K562 (cell line): Measurements from ENCODE around the gene MRPL58. TPM values are rescaled to one million over a fixed set of nuclear protein-coding genes. Genes with fewer than 3 reads are reported as not detected.
A peak's percentile ranks its signal among the peaks of the same experiment; 100 is the strongest.

Experiments
- ATAC-seq: fragments of 200-7000 bp; cut with Tn5 transposase; 3 replicates; pipeline ENCODE4 v1.9.1; 2020; ENCODE audit warnings: moderate library complexity
- Bru-seq: library from RNA; stranded (reverse); fragments of 400-500 nt; gene quantifications from one replicate; lab custom pipeline; 2021; lab: Mats Ljungman, UMichigan
- BruChase-seq, 2 experiments: library from RNA; stranded (reverse); fragments of 400-500 nt; gene quantifications; one replicate each; lab custom pipeline; 2021; lab: Mats Ljungman, UMichigan
- BruUV-seq: library from RNA; stranded (reverse); fragments of 400-500 nt; replicated peaks from 2 replicates; lab custom pipeline; 2021; lab: Mats Ljungman, UMichigan
- CTCF ChIA-PET: fragments of 300-600 bp; formaldehyde crosslinking; extraction: SDS; loops from one replicate; lab custom pipeline; 2021; ENCODE audit warnings: low intra/inter-chr PET ratio; lab: Yijun Ruan, JAX
- POLR2A ChIA-PET: fragments of 300-600, 350-650 bp; sonication (Branson Sonifier 250); formaldehyde crosslinking; extraction: SDS; loops from one replicate; lab custom pipeline; 2021; ENCODE audit warnings: antibody characterized with exemption, inconsistent platforms; lab: Yijun Ruan, JAX
- DNase-seq, 4 experiments: peaks; one replicate each; pipeline versions ENCODE4 v3.0.0 to v3.0.0-alpha.2; 2011 to 2018; ENCODE audit warnings: low spot score in 3 of 4, mixed read lengths in 3 of 4; ENCODE audit errors: extremely low read depth in 1 of 4
- FAIRE-seq: peaks from 2 replicates; lab custom pipeline; 2011; peaks lifted over from hg19 to GRCh38; lab: Jason Lieb, UNC
- H2AFZ ChIP-seq: 2 replicates; pipeline ENCODE4 v1.6.0; 2011; ENCODE audit warnings: low read depth, low read length, control low read depth, inconsistent platforms
- H3K27ac ChIP-seq: fragments of 200-600 bp; 3 replicates; pipeline ENCODE4 v1.8.0; 2011; ENCODE audit warnings: low read depth, mild to moderate bottlenecking, control low read depth, inconsistent platforms, low read length, moderate library complexity, mixed read lengths; ENCODE audit errors: extremely low read depth
- H3K27me3 ChIP-seq, 2 experiments: fragments of 300-600 bp in 1 of 2; 2 replicates in 1 of 2; 3 replicates in 1 of 2; pipeline versions ENCODE4 v1.6.0 to v1.8.0; 2011; ENCODE audit warnings: inconsistent platforms in 2 of 2, low read length in 2 of 2, mild to moderate bottlenecking in 1 of 2, mixed read lengths in 1 of 2, moderate library complexity in 1 of 2; ENCODE audit not compliant: control insufficient read depth in 2 of 2, insufficient read depth in 2 of 2
- H3K36me3 ChIP-seq: fragments of 300-600 bp; 3 replicates; pipeline ENCODE4 v1.8.0; 2011; ENCODE audit warnings: mild to moderate bottlenecking, low read length, inconsistent platforms; ENCODE audit not compliant: control insufficient read depth, insufficient read depth
- H3K4me1 ChIP-seq, 2 experiments: fragments of 200-600 bp in 1 of 2; replicated peaks in 1 of 2; 2 replicates in 1 of 2; 3 replicates in 1 of 2; pipeline versions ENCODE4 v1.5.1 to v1.8.0; 2011; ENCODE audit warnings: inconsistent platforms in 2 of 2, low read length in 2 of 2, mild to moderate bottlenecking in 1 of 2, mixed read lengths in 1 of 2, moderate library complexity in 1 of 2; ENCODE audit not compliant: control insufficient read depth in 2 of 2, insufficient read depth in 2 of 2
- H3K4me2 ChIP-seq: 2 replicates; pipeline ENCODE4 v1.6.1; 2011; ENCODE audit warnings: low read length, control low read depth, inconsistent platforms, mixed read lengths; ENCODE audit not compliant: insufficient read depth
- H3K4me3 ChIP-seq: fragments of 200-600 bp; sonication (generic), shearing (Covaris generic); 2 replicates; pipeline ENCODE4 v1.5.1; 2016; ENCODE audit warnings: control low read depth, inconsistent platforms
- H3K79me2 ChIP-seq: fragments of 200-600 bp; 3 replicates; pipeline ENCODE4 v1.8.0; 2011; ENCODE audit warnings: low read length, inconsistent platforms; ENCODE audit not compliant: control insufficient read depth, insufficient read depth
- H3K9ac ChIP-seq, 2 experiments: 2 replicates each; pipeline versions ENCODE4 v1.6.0 to v1.6.1; 2011; ENCODE audit warnings: low read depth in 2 of 2, low read length in 2 of 2, control low read depth in 1 of 2, inconsistent platforms in 1 of 2, mild to moderate bottlenecking in 1 of 2, mixed read lengths in 1 of 2; ENCODE audit not compliant: insufficient read depth in 1 of 2
- H3K9me1 ChIP-seq: one replicate; pipeline ENCODE4 v1.6.0; 2011; ENCODE audit warnings: inconsistent platforms, mild to moderate bottlenecking, low read length, moderate library complexity; ENCODE audit not compliant: control insufficient read depth, insufficient read depth
- H3K9me3 ChIP-seq: replicated peaks from 2 replicates; pipeline ENCODE4 v1.5.1; 2011; ENCODE audit warnings: low read depth, low read length, inconsistent platforms; ENCODE audit not compliant: control insufficient read depth, insufficient read depth
- H4K20me1 ChIP-seq: replicated peaks from 2 replicates; pipeline ENCODE4 v1.6.1; 2011; ENCODE audit warnings: low read length, inconsistent platforms, mixed read lengths; ENCODE audit not compliant: control insufficient read depth, insufficient read depth
- ELF1 ChIP-seq: fragments of 200-800 bp; sonication (Bioruptor generic); IDR thresholded peaks from 2 replicates; pipeline ENCODE4 v1.6.1; 2016; ENCODE audit warnings: missing genetic modification characterization, missing compliant biosample characterization
- HDAC8 ChIP-seq: fragments of 450-650 bp; IDR thresholded peaks from 2 replicates; pipeline ENCODE4 v1.6.1; 2016; ENCODE audit warnings: mild to moderate bottlenecking, missing genetic modification characterization, moderate library complexity, missing compliant biosample characterization
- HDGF ChIP-seq: fragments of 450-650 bp; IDR thresholded peaks from 2 replicates; pipeline ENCODE4 v1.6.1; 2016
- NEUROD1 ChIP-seq: fragments of 150-350 bp; IDR thresholded peaks from 2 replicates; pipeline ENCODE4 v1.6.1; 2014; ENCODE audit warnings: borderline replicate concordance, low read length, low read depth; ENCODE audit not compliant: partially characterized antibody
- NR2C1 ChIP-seq, 2 experiments: fragments of 450-650 bp; IDR thresholded peaks; 2 replicates each; pipeline ENCODE4 v1.6.1; 2017; ENCODE audit warnings: mild to moderate bottlenecking in 2 of 2, antibody characterized with exemption in 1 of 2, inconsistent platforms in 1 of 2, missing compliant biosample characterization in 1 of 2, missing genetic modification characterization in 1 of 2
- SIRT6 ChIP-seq: IDR thresholded peaks from one replicate; pipeline ENCODE4 v1.6.1; 2012; ENCODE audit warnings: low read depth, mild to moderate bottlenecking, control low read depth, inconsistent platforms, low read length, moderate library complexity
- U2AF2 ChIP-seq: fragments of 200-400 bp; formaldehyde crosslinking; optimal IDR thresholded peaks from 2 replicates; pipeline ENCODE3; 2017; ENCODE audit warnings: low read depth, mild to moderate bottlenecking, low read length
- ZSCAN29 ChIP-seq: fragments of 450-650 bp; IDR thresholded peaks from 2 replicates; pipeline ENCODE4 v1.6.1; 2017
- WGBS: fragments of 100-300 bp; shearing (Covaris generic); methylation state at CpG from one replicate; pipeline ENCODE4 v1.1.6; 2016; ENCODE audit warnings: low coverage, mixed read lengths; ENCODE audit not compliant: insufficient coverage; ENCODE audit errors: missing lambda C conversion rate; 5-methylcytosine and 5-hydroxymethylcytosine counted together
- in situ Hi-C: fragments of 300-500 bp; cut with MboI; formaldehyde crosslinking; loops from 4 replicates; pipeline ENCODE4 v1.15.0; 2018; ENCODE audit warnings: inconsistent platforms, mixed read lengths
- intact Hi-C: fragments of 100-400 bp; cut with micrococcal nuclease; formaldehyde crosslinking; loops from 2 replicates; pipeline ENCODE4 v1.14.2; 2022
- long read RNA-seq, 3 experiments: library from polyadenylated mRNA in 2 of 3; library from RNA in 1 of 3; unstranded in 2 of 3; stranded (forward) in 1 of 3; transcript quantifications; one replicate each; pipeline ENCODE4 v2.0.0, GENCODE V29; 2019 to 2022
- polyA minus RNA-seq, 3 experiments: library from RNA; depleted of rRNA, polyadenylated mRNA; stranded (reverse); fragments of >200 nt; gene quantifications; 2 replicates each; pipeline ENCODE4 v1.2.3, GENCODE V29; 2011
- polyA plus RNA-seq, 8 experiments: library from polyadenylated mRNA; depleted of rRNA in 4 of 8; stranded (reverse) in 5 of 8; unstranded in 3 of 8; fragments of >200 nt; fragmentation: Nextera tagmentation in 2 of 8; fragmentation: Illumina TruSeq in 1 of 8; extraction: Ambion mirVana in 2 of 8; extraction: Trizol in 1 of 8; gene quantifications; 2 replicates each; pipeline versions ENCODE4 v1.2.1 to v1.2.3, GENCODE V29; 2011 to 2014; ENCODE audit warnings: inconsistent platforms in 1 of 8, missing spikeins in 1 of 8
- total RNA-seq, 7 experiments: library from RNA; depleted of rRNA in 6 of 7; stranded (reverse); fragments of >200 nt in 6 of 7; fragmentation: Illumina TruSeq in 2 of 7; extraction: Trizol in 2 of 7; gene quantifications; 2 replicates each; pipeline versions ENCODE4 v1.2.1 to v1.2.3, GENCODE V29; 2011 to 2021; ENCODE audit warnings: low replicate concordance in 1 of 7
- TF ChIP-seq, protein P1 (sequence below): fragments of 250-450 bp; sonication (Bioruptor Pico); IDR thresholded peaks from 2 replicates; pipeline ENCODE4 v1.8.0; 2022; ENCODE audit warnings: inconsistent platforms, mild to moderate bottlenecking, moderate library complexity, borderline replicate concordance
- TF ChIP-seq, protein P2 (sequence below): sonication (generic); formaldehyde crosslinking; IDR thresholded peaks from 2 replicates; pipeline ENCODE4 v1.8.0; 2022; ENCODE audit warnings: missing genetic modification reagents, mild to moderate bottlenecking, borderline replicate concordance
- TF ChIP-seq, protein P3 (sequence below): fragments of 200-800 bp; sonication (Bioruptor generic); IDR thresholded peaks from 2 replicates; pipeline ENCODE4 v1.6.1; 2017; ENCODE audit warnings: missing genetic modification characterization, missing compliant biosample characterization

Gene MRPL58
- total RNA-seq (2011; cell fraction: chromatin; rRNA removed; ENCODE audit: low replicate concordance), result 11.9 TPM in 2 replicates
- total RNA-seq (2011; cell fraction: nucleolus; rRNA removed), result 10.9 and 13.3 TPM in 2 replicates
- total RNA-seq (2011; cell fraction: nucleoplasm; rRNA removed), result 12.6 and 13.2 TPM in 2 replicates
- total RNA-seq (2014; rRNA removed) (93.8 and 157 TPM in 2 replicates), total RNA-seq (2014; rRNA removed; fragmentation: Illumina TruSeq; extraction: Trizol) (68.1 and 70.9 TPM in 2 replicates), total RNA-seq (2015; rRNA removed; fragmentation: Illumina TruSeq; extraction: Trizol) (70.3 and 72.4 TPM in 2 replicates), total RNA-seq (2021) (70.2 and 75.7 TPM in 2 replicates), polyA plus RNA-seq (2011; rRNA removed) (79.8 and 82.4 TPM in 2 replicates), polyA plus RNA-seq (2014; fragmentation: Illumina TruSeq; extraction: Trizol) (75.9 and 84.4 TPM in 2 replicates), polyA plus RNA-seq (2014; fragmentation: Nextera tagmentation; extraction: Ambion mirVana) (10 to 100 TPM; 30.8 to 49.6 TPM), polyA plus RNA-seq (2014; rRNA removed) (98.0 and 107 TPM in 2 replicates), polyA minus RNA-seq (2011; rRNA and poly(A)+ RNA removed) (36.9 and 37.2 TPM in 2 replicates), Bru-seq, nascent RNA (percentile 86 among the genes with signal in this experiment), BruChase-seq, experiment 1, labeled RNA remaining after a 2-hour chase (percentile 83 among the genes with signal in this experiment), BruChase-seq, experiment 2, labeled RNA remaining after a 6-hour chase (percentile 84 among the genes with signal in this experiment)
- polyA plus RNA-seq (2011; cell fraction: cytosol; rRNA removed), result 59.1 and 66.8 TPM in 2 replicates
- polyA plus RNA-seq (2011; cell fraction: nucleus; rRNA removed), result 25.0 and 36.4 TPM in 2 replicates
- polyA plus RNA-seq (2012), result 64.3 and 69.3 TPM in 2 replicates
- 24.2 and 34.5 TPM in 2 replicates for polyA minus RNA-seq (2011; cell fraction: cytosol; rRNA and poly(A)+ RNA removed)
- polyA minus RNA-seq (2011; cell fraction: nucleus; rRNA and poly(A)+ RNA removed), result 8.3 and 14.6 TPM in 2 replicates
- long read RNA-seq, experiment 1, transcript MRPL58-203 (3 exons, 678 nt), result minor isoform, 5 of 121 reads
- long read RNA-seq, experiment 1, transcript MRPL58-201 (6 exons, 890 nt), result major isoform, 91 of 121 reads
- long read RNA-seq, experiment 1, partial matches to known transcripts, result 2 of 121 reads
- long read RNA-seq, experiment 1, other reads (novel, unspliced or antisense), result 22 of 121 reads
- long read RNA-seq, experiment 2, transcript MRPL58-204 (6 exons, 593 nt), result minor isoform, 7 of 89 reads
- long read RNA-seq, experiment 2, transcript MRPL58-201 (6 exons, 890 nt), result major isoform, 68 of 89 reads
- long read RNA-seq, experiment 2, partial matches to known transcripts, result 7 of 89 reads
- long read RNA-seq, experiment 2, other reads (novel, unspliced or antisense), result 6 of 89 reads
- long read RNA-seq, experiment 3, transcript MRPL58-201 (6 exons, 890 nt), result major isoform, 63 of 68 reads
- long read RNA-seq, experiment 3, partial matches to known transcripts, result 3 of 68 reads
- long read RNA-seq, experiment 3, other reads (novel, unspliced or antisense), result 0 of 68 reads

DNA sequence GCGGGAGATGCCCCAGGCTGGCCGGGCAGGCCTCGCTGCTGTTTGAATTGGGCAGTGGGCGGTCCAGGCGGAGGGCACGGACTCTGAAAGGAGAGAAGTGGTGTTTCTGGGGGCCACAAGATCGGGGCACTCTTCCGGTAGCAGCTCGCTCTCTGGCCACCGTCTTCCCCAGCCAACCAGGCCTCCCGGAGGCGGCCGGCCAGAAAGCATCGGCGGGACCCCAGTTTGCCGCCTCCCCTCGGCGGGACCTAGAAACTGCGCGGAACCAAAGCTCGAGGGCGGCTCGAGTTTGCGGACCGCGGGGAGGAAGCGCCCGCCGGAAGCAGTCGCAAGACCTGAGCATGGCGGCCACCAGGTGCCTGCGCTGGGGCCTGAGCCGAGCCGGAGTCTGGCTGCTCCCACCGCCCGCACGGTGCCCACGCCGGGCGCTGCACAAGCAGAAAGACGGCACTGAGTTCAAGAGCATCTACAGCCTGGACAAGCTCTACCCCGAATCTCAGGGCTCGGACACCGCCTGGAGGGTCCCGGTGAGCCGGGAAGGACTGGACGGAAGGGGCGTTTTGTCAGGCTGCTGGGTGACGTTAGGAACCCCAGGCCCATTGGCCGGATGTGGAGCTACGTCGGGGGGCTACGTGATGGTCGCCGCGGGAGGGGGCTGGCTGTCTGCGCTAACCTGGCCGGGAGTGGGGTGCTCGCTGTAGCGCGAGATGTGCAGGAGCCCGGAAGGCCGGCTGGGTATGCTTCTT is at the start of gene MRPL58:
Gene MRPL58, plus strand, starts transcription at position 325 of the 746 bp plus-strand sequence. Its CDS starts 17 bp downstream, at position 342.
- Histone ChIP-seq H3K27me3 (no peaks in the 10 kb centered on the region), H3K4me2 (peak within 1 kb of the TSS; percentile 85), H2AFZ (peak within 1 kb of the TSS; percentile 83), H3K9me1 (no peaks in the 10 kb centered on the region), H3K27ac (peak within 1 kb of the TSS; percentile 82), H3K4me1 (peaks cover 9 to 10% of the 10 kb centered on the region in 2 experiments; a peak in 4 of 5 replicates), H3K4me3 (peak within 1 kb of the TSS; percentile 85), H3K79me2 (peaks cover 35% of the 10 kb centered on the region), H3K9ac (peak within 1 kb of the TSS; percentile 92 to 96), H3K36me3 (peaks cover 19% of the 10 kb centered on the region; the same call in 2 of the 3 replicates), H4K20me1 (no peaks in the 10 kb centered on the region), H3K9me3 (no peaks in the 10 kb centered on the region)
- in situ Hi-C loops (no loop called here), intact Hi-C loops (no loop called here)
- ATAC-seq, result peak; percentile 97
- no peak for FAIRE-seq
- ChIA-PET POLR2A (interaction anchor here (0.5 to 4.7 kb wide), 29 partner anchors 10 to 774 kb away, joined by 3 to 26 read pairs (median 4); partner anchors contain the start of genes ATP5PD, CDR2L, HID1 and KCTD2), CTCF (interaction anchor here (1.1 to 1.9 kb wide), 2 partner anchors 21 to 189 kb away, joined by 5 to 8 read pairs; no protein-coding TSS in a partner anchor)
- DNase-seq, result peak; percentile 89 to 92 (median 90)
- BruUV-seq, result no TSS peak
- WGBS, result 9% methylated on average over 54 of the region's 63 CpGs
- no peak for TF ChIP-seq HDGF
- no peak for TF ChIP-seq U2AF2
- peak; percentile 61 for TF ChIP-seq NEUROD1
- TF ChIP-seq, protein P1, sequence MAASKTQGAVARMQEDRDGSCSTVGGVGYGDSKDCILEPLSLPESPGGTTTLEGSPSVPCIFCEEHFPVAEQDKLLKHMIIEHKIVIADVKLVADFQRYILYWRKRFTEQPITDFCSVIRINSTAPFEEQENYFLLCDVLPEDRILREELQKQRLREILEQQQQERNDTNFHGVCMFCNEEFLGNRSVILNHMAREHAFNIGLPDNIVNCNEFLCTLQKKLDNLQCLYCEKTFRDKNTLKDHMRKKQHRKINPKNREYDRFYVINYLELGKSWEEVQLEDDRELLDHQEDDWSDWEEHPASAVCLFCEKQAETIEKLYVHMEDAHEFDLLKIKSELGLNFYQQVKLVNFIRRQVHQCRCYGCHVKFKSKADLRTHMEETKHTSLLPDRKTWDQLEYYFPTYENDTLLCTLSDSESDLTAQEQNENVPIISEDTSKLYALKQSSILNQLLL (CRISPR knock-in tag), result no peak
- TF ChIP-seq, protein P2, sequence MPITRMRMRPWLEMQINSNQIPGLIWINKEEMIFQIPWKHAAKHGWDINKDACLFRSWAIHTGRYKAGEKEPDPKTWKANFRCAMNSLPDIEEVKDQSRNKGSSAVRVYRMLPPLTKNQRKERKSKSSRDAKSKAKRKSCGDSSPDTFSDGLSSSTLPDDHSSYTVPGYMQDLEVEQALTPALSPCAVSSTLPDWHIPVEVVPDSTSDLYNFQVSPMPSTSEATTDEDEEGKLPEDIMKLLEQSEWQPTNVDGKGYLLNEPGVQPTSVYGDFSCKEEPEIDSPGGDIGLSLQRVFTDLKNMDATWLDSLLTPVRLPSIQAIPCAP, result no peak
- TF ChIP-seq ELF1 (tag), result peak; percentile 40; the same call in 1 of the 2 replicates
- peak; percentile 81 for TF ChIP-seq NR2C1 (IDR thresholded peaks at IDR 0.05)
- TF ChIP-seq NR2C1 (tag; IDR thresholded peaks at IDR 0.05), result peak; percentile 93
- no peak for TF ChIP-seq SIRT6
- TF ChIP-seq ZSCAN29, result no peak
- TF ChIP-seq, protein P3, sequence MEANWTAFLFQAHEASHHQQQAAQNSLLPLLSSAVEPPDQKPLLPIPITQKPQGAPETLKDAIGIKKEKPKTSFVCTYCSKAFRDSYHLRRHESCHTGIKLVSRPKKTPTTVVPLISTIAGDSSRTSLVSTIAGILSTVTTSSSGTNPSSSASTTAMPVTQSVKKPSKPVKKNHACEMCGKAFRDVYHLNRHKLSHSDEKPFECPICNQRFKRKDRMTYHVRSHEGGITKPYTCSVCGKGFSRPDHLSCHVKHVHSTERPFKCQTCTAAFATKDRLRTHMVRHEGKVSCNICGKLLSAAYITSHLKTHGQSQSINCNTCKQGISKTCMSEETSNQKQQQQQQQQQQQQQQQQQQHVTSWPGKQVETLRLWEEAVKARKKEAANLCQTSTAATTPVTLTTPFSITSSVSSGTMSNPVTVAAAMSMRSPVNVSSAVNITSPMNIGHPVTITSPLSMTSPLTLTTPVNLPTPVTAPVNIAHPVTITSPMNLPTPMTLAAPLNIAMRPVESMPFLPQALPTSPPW, result peak; percentile 58
- no peak for TF ChIP-seq HDAC8 (tag)
